HG03378 (cell line): ENCODE results near the gene CALB2.
A peak's percentile ranks its signal among the peaks of the same experiment; 100 is the strongest.

Experiments
- ATAC-seq: cut with Tn5 transposase; IDR thresholded peaks from one replicate; pipeline ENCODE4 v1.9.1; 2021; ENCODE audit warnings: mild to moderate bottlenecking, moderate library complexity; ENCODE audit not compliant: unreplicated experiment

The CALB2 gene

GRCh38 chr16:71384073-71384724 is 25.7 kb downstream of the CALB2 start:
- ATAC-seq, result no peak

GRCh38 chr16:71387045-71387871 is 28.7 kb downstream of the CALB2 start:
- no peak for ATAC-seq

GRCh38 chr16:71389330-71389729 is 30.8 kb downstream of the CALB2 start:
- ATAC-seq, result no peak

- ATAC-seq, result no peak
These were observed 38.1 kb downstream of the CALB2 start for GRCh38 chr16:71396594-71396993.

- no peak for ATAC-seq
These were observed 41.5 kb downstream of the CALB2 start for GRCh38 chr16:71399801-71400563.

- ATAC-seq, result no peak
These were observed 43.5 kb downstream of the CALB2 start for GRCh38 chr16:71402007-71402406.

GRCh38 chr16:71402674-71403073 is 44.2 kb downstream of the CALB2 start:
- ATAC-seq, result no peak

GRCh38 chr16:71404364-71404763 is 45.8 kb downstream of the CALB2 start:
- no peak for ATAC-seq

- ATAC-seq, result no peak
These were observed 47.8 kb downstream of the CALB2 start for GRCh38 chr16:71406316-71406715.

GRCh38 chr16:71406724-71407123 is 48.2 kb downstream of the CALB2 start:
- ATAC-seq, result no peak

GRCh38 chr16:71407731-71408130 is 49.2 kb downstream of the CALB2 start:
- ATAC-seq, result no peak

GRCh38 chr16:71408536-71408935 is 50.0 kb downstream of the CALB2 start:
- no peak for ATAC-seq

- ATAC-seq, result no peak
These were observed 50.7 kb downstream of the CALB2 start for GRCh38 chr16:71409011-71409775.

GRCh38 chr16:71410146-71410545 is 51.6 kb downstream of the CALB2 start:
- ATAC-seq, result no peak

- ATAC-seq, result peak; percentile 63
These were observed 54.0 kb downstream of the CALB2 start for GRCh38 chr16:71412270-71413160.

- ATAC-seq, result no peak
These were observed 54.8 kb downstream of the CALB2 start for GRCh38 chr16:71413341-71413740.

- ATAC-seq, result no peak
These were observed 55.5 kb downstream of the CALB2 start for GRCh38 chr16:71414038-71414437.

GRCh38 chr16:71421911-71422310 is 63.4 kb downstream of the CALB2 start:
- ATAC-seq, result no peak

- ATAC-seq, result no peak
These were observed 64.5 kb downstream of the CALB2 start for GRCh38 chr16:71423016-71423415.

GRCh38 chr16:71423865-71424264 is 65.3 kb downstream of the CALB2 start:
- ATAC-seq, result no peak
